Measurements from ENCODE around the gene CHRD. TPM values are rescaled to one million over a fixed set of nuclear protein-coding genes. Genes with fewer than 3 reads are reported as not detected.

CHRD gene
- total RNA-seq, 4 donors from 2014 or later: 0.11 to 10.7 (median 2.8) TPM

GRCh38 chr3:184357248-184358123 is 22.4 kb upstream of the CHRD start:
- no peak overlapping the region for H3K27ac ChIP-seq
- no peaks in the 10 kb centered on the region for H3K27me3 ChIP-seq
- TF ChIP-seq CTCF (IDR thresholded peaks at IDR 0.05) (no peak), POLR2A (IDR thresholded peaks at IDR 0.05) (no peak)
- 92 to 94% methylated on average over 14 to 15 of the region's 24 CpGs for WGBS, 2 donors
- no peak overlapping the region for H3K4me3 ChIP-seq
- DNase-seq: no peak
- peaks cover 9 to 34% (median 12%) of the 10 kb centered on the region in 3 donors for H3K4me1 ChIP-seq
- no peaks in the 10 kb centered on the region for H3K9me3 ChIP-seq
- H3K36me3 ChIP-seq: peaks cover 0 to 35% (median 0%) of the 10 kb centered on the region in 3 donors
- intact Hi-C loops (cut with DNase I): loop anchor here (10.0 kb wide), 1 partner anchor 53 kb away; no protein-coding TSS in a partner anchor

- H3K4me3 ChIP-seq: no peak overlapping the region
- 90 to 95% methylated on average over 5 to 10 of the region's 12 CpGs for WGBS, 2 donors
- H3K27ac ChIP-seq: no peak overlapping the region
- no peak for TF ChIP-seq CTCF (IDR thresholded peaks at IDR 0.05)
- no peak for TF ChIP-seq POLR2A (IDR thresholded peaks at IDR 0.05)
- peaks cover 0 to 35% (median 0%) of the 10 kb centered on the region in 3 donors for H3K36me3 ChIP-seq
- DNase-seq: no peak
- no peaks in the 10 kb centered on the region for H3K9me3 ChIP-seq
- no peaks in the 10 kb centered on the region for H3K27me3 ChIP-seq
- intact Hi-C loops (cut with DNase I): loop anchor here (10.0 kb wide), 1 partner anchor 53 kb away; no protein-coding TSS in a partner anchor
- H3K4me1 ChIP-seq: peaks cover 9 to 32% (median 12%) of the 10 kb centered on the region in 3 donors
Observed at GRCh38 chr3:184358124-184358767, 21.6 kb upstream of the CHRD start.

GRCh38 chr3:184358921-184359350 is 20.9 kb upstream of the CHRD start:
- no peaks in the 10 kb centered on the region for H3K27me3 ChIP-seq
- WGBS, 2 donors: 80% methylated on average over 5 of the region's 14 CpGs; no CpG with 5 or more reads in 1 of the 2 donors
- intact Hi-C loops (cut with DNase I): loop anchor here (10.0 kb wide), 1 partner anchor 54 kb away; no protein-coding TSS in a partner anchor
- no peak overlapping the region for H3K4me3 ChIP-seq
- peaks cover 0 to 35% (median 0%) of the 10 kb centered on the region in 3 donors for H3K36me3 ChIP-seq
- TF ChIP-seq POLR2A (IDR thresholded peaks at IDR 0.05) (no peak), CTCF (IDR thresholded peaks at IDR 0.05) (no peak)
- H3K9me3 ChIP-seq: no peaks in the 10 kb centered on the region
- no peak overlapping the region for H3K27ac ChIP-seq
- DNase-seq: no peak
- H3K4me1 ChIP-seq: peaks cover 12 to 37% (median 15%) of the 10 kb centered on the region in 3 donors

- no peaks in the 10 kb centered on the region for H3K9me3 ChIP-seq
- H3K4me3 ChIP-seq: no peak overlapping the region
- DNase-seq: no peak
- no peak for TF ChIP-seq CTCF (IDR thresholded peaks at IDR 0.05)
- TF ChIP-seq POLR2A (IDR thresholded peaks at IDR 0.05): no peak
- WGBS, 2 donors: 55 to 58% methylated on average over 7 to 8 of the region's 9 CpGs
- H3K27ac ChIP-seq: no peak overlapping the region
- intact Hi-C loops (cut with DNase I): loop anchor here (10.0 kb wide), 1 partner anchor 55 kb away; no protein-coding TSS in a partner anchor
- peaks cover 16 to 38% (median 19%) of the 10 kb centered on the region in 3 donors for H3K4me1 ChIP-seq
- H3K27me3 ChIP-seq: no peaks in the 10 kb centered on the region
- peaks cover 0 to 37% (median 0%) of the 10 kb centered on the region in 3 donors for H3K36me3 ChIP-seq
Observed at GRCh38 chr3:184359610-184360009, 20.2 kb upstream of the CHRD start.

Data from esophagus squamous epithelium (tissue), 5 donors.